Inflammatory macrophage treated with lipopolysaccharide for 1 hour (primary cell): ENCODE results near the gene GSTP1.
"Not testable (repeated sequence)": the region's sequence is repeated elsewhere in the genome, so short reads cannot be mapped to it uniquely, and the experiment has no call there.

ENCODE experiments used
- DNase-seq, 2 donors: peaks; one replicate each; pipeline ENCODE4 v3.0.0-alpha.2; 2020 to 2022

GSTP1 gene

GRCh38 chr11:67599149-67599548 is 15.5 kb downstream of the GSTP1 start:
- DNase-seq, result no peak

GRCh38 chr11:67600324-67601029 is 16.9 kb downstream of the GSTP1 start:
- DNase-seq, result no peak

GRCh38 chr11:67601098-67601497 is 17.5 kb downstream of the GSTP1 start:
- DNase-seq, result no peak

GRCh38 chr11:67604119-67604518 is 20.5 kb downstream of the GSTP1 start:
- DNase-seq, result not testable (repeated sequence)

- DNase-seq, result no peak
Observed at GRCh38 chr11:67604815-67605214, 21.2 kb downstream of the GSTP1 start.

- no peak for DNase-seq
Observed at GRCh38 chr11:67605231-67606011, 21.8 kb downstream of the GSTP1 start.

- no peak for DNase-seq
Observed at GRCh38 chr11:67606093-67606491, 22.5 kb downstream of the GSTP1 start.

GRCh38 chr11:67606492-67607295 is 23.1 kb downstream of the GSTP1 start, which contains the start of gene NDUFV1:
TSS of gene NDUFV1 (plus strand) at chr11:67606936. CDS start at chr11:67607005, 69 bp downstream.
- peak; percentile 83 to 95 for DNase-seq

GRCh38 chr11:67607507-67607906 is 23.9 kb downstream of the GSTP1 start:
- DNase-seq, result no peak

- no peak for DNase-seq
Observed at GRCh38 chr11:67608486-67608885, 24.9 kb downstream of the GSTP1 start.

GRCh38 chr11:67609316-67609715 is 25.7 kb downstream of the GSTP1 start:
- DNase-seq, result no peak

GRCh38 chr11:67610302-67610868 is 26.8 kb downstream of the GSTP1 start:
- DNase-seq, result no peak

GRCh38 chr11:67611165-67611564 is 27.6 kb downstream of the GSTP1 start:
- no peak for DNase-seq

- DNase-seq, result no peak
Observed at GRCh38 chr11:67611704-67612587, 28.3 kb downstream of the GSTP1 start.

GRCh38 chr11:67612751-67613150 is 29.1 kb downstream of the GSTP1 start:
- no peak for DNase-seq

GRCh38 chr11:67613313-67613959 is 29.8 kb downstream of the GSTP1 start:
- DNase-seq, result no peak

GRCh38 chr11:67613960-67614715 is 30.5 kb downstream of the GSTP1 start:
- DNase-seq, result peak; percentile 68 to 77

GRCh38 chr11:67614730-67615714 is 31.4 kb downstream of the GSTP1 start:
- peak in 1 of 2 donors; percentile 43 for DNase-seq

GRCh38 chr11:67615728-67616430 is 32.3 kb downstream of the GSTP1 start:
- no peak for DNase-seq
